ENCODE measurements around the gene DTNBP1.

Gene DTNBP1

GRCh38 chr6:15491255-15491985, 171.4 kb downstream of the DTNBP1 start:
- Histone ChIP-seq H3K36me3 (ENCODE audit: control insufficient read depth, low read length) (no peaks in the 10 kb centered on the region), H3K9me2 (replicated peaks; ENCODE audit: control insufficient read depth, low read length) (no peaks in the 10 kb centered on the region), H3K9me3 (ENCODE audit: control insufficient read depth, insufficient read depth, low read length) (no peaks in the 10 kb centered on the region)

GRCh38 chr6:15490242-15491100, 172.4 kb downstream of the DTNBP1 start:
- H3K9me2 ChIP-seq (replicated peaks; ENCODE audit: control insufficient read depth, low read length): no peaks in the 10 kb centered on the region
- no peaks in the 10 kb centered on the region for H3K79me2 ChIP-seq (ENCODE audit: control insufficient read depth, low read length)
- no peaks in the 10 kb centered on the region for H3K36me3 ChIP-seq (ENCODE audit: control insufficient read depth, low read length)
- TF ChIP-seq CTCF (IDR thresholded peaks at IDR 0.05; ENCODE audit: low read depth, low read length, poor library complexity, severe bottlenecking) (no peak), EZH2phosphoT487 (IDR thresholded peaks at IDR 0.05; ENCODE audit: borderline replicate concordance, low read length) (no peak)
- no peaks in the 10 kb centered on the region for H3F3A ChIP-seq (ENCODE audit: control insufficient read depth, insufficient read depth)
- no peaks in the 10 kb centered on the region for H3K27me3 ChIP-seq (ENCODE audit: control insufficient read depth, low read length)
- no peaks in the 10 kb centered on the region for H3K9me3 ChIP-seq (ENCODE audit: control insufficient read depth, insufficient read depth, low read length)
- H3K4me1 ChIP-seq (ENCODE audit: control insufficient read depth, low read length): no peaks in the 10 kb centered on the region
- H4K20me1 ChIP-seq (ENCODE audit: control insufficient read depth, insufficient read depth, low read depth, low read length): no peaks in the 10 kb centered on the region; the same call in 1 of the 2 replicates
- H3K27ac ChIP-seq (ENCODE audit: low read depth, low read length): no peak overlapping the region
- H3K4me2 ChIP-seq (ENCODE audit: low read length): no peak overlapping the region
- H3K4me3 ChIP-seq (ENCODE audit: low read length): no peak overlapping the region

More at GRCh38 chr6:15491255-15491985, 171.4 kb downstream of the DTNBP1 start:
- H3K27ac ChIP-seq (ENCODE audit: low read depth, low read length): no peak overlapping the region
- TF ChIP-seq EZH2phosphoT487 (IDR thresholded peaks at IDR 0.05; ENCODE audit: borderline replicate concordance, low read length) (no peak), CTCF (IDR thresholded peaks at IDR 0.05; ENCODE audit: low read depth, low read length, poor library complexity, severe bottlenecking) (peak; percentile 97)
- no peaks in the 10 kb centered on the region for H3K27me3 ChIP-seq (ENCODE audit: control insufficient read depth, low read length)
- H3K4me1 ChIP-seq (ENCODE audit: control insufficient read depth, low read length): no peaks in the 10 kb centered on the region
- no peaks in the 10 kb centered on the region; the same call in 1 of the 2 replicates for H4K20me1 ChIP-seq (ENCODE audit: control insufficient read depth, insufficient read depth, low read depth, low read length)
- no peak overlapping the region for H3K4me3 ChIP-seq (ENCODE audit: low read length)
- H3K4me2 ChIP-seq (ENCODE audit: low read length): no peak overlapping the region
- H3F3A ChIP-seq (ENCODE audit: control insufficient read depth, insufficient read depth): no peaks in the 10 kb centered on the region
- no peaks in the 10 kb centered on the region for H3K79me2 ChIP-seq (ENCODE audit: control insufficient read depth, low read length)

- no peaks in the 10 kb centered on the region for H3K36me3 ChIP-seq (ENCODE audit: control insufficient read depth, low read length)
- TF ChIP-seq EZH2phosphoT487 (IDR thresholded peaks at IDR 0.05; ENCODE audit: borderline replicate concordance, low read length) (no peak), CTCF (IDR thresholded peaks at IDR 0.05; ENCODE audit: low read depth, low read length, poor library complexity, severe bottlenecking) (no peak)
- H3K27me3 ChIP-seq (ENCODE audit: control insufficient read depth, low read length): no peaks in the 10 kb centered on the region
- H4K20me1 ChIP-seq (ENCODE audit: control insufficient read depth, insufficient read depth, low read depth, low read length): no peaks in the 10 kb centered on the region; the same call in 1 of the 2 replicates
- no peak overlapping the region for H3K4me3 ChIP-seq (ENCODE audit: low read length)
- no peak overlapping the region for H3K27ac ChIP-seq (ENCODE audit: low read depth, low read length)
- H3K4me2 ChIP-seq (ENCODE audit: low read length): no peak overlapping the region
- H3K4me1 ChIP-seq (ENCODE audit: control insufficient read depth, low read length): no peaks in the 10 kb centered on the region
- no peaks in the 10 kb centered on the region for H3K79me2 ChIP-seq (ENCODE audit: control insufficient read depth, low read length)
- H3K9me2 ChIP-seq (replicated peaks; ENCODE audit: control insufficient read depth, low read length): no peaks in the 10 kb centered on the region
- no peaks in the 10 kb centered on the region for H3K9me3 ChIP-seq (ENCODE audit: control insufficient read depth, insufficient read depth, low read length)
- H3F3A ChIP-seq (ENCODE audit: control insufficient read depth, insufficient read depth): no peaks in the 10 kb centered on the region
These were observed 173.4 kb downstream of the DTNBP1 start for GRCh38 chr6:15489261-15489962.
